HEK293T (cell line): ENCODE results near the gene GSG1L2.

Source experiments
- CTCF ChIA-PET: fragments of 350-600 bp; formaldehyde crosslinking; extraction: SDS; loops from one replicate; lab custom pipeline; 2021; ENCODE audit warnings: antibody characterized with exemption, inconsistent platforms; lab: Yijun Ruan, JAX
- POLR2A ChIA-PET: fragments of 350-600 bp; formaldehyde crosslinking; extraction: SDS; loops from one replicate; lab custom pipeline; 2020; ENCODE audit warnings: antibody characterized with exemption, inconsistent platforms; lab: Yijun Ruan, JAX
- DNase-seq: peaks from one replicate; pipeline ENCODE4 v3.0.0; 2012; ENCODE audit warnings: mixed read lengths; ENCODE audit errors: extremely low spot score
- ARNT ChIP-seq: fragments of 450-650 bp; IDR thresholded peaks from 2 replicates; pipeline ENCODE4 v1.6.1; 2017; ENCODE audit warnings: mild to moderate bottlenecking
- BHLHE40 ChIP-seq: fragments of 450-650 bp; IDR thresholded peaks from 2 replicates; pipeline ENCODE4 v1.6.1; 2016; ENCODE audit warnings: mild to moderate bottlenecking, moderate library complexity, borderline replicate concordance
- CTBP1 ChIP-seq: fragments of 450-650 bp; IDR thresholded peaks from 2 replicates; pipeline ENCODE4 v1.6.1; 2016; ENCODE audit warnings: borderline replicate concordance
- ELF4 ChIP-seq: fragments of 450-650 bp; IDR thresholded peaks from 2 replicates; pipeline ENCODE4 v1.6.1; 2017; ENCODE audit warnings: antibody characterized with exemption
- FOXA1 ChIP-seq: fragments of 450-650 bp; IDR thresholded peaks from 2 replicates; pipeline ENCODE4 v1.6.1; 2016; ENCODE audit warnings: mild to moderate bottlenecking
- FOXK2 ChIP-seq: fragments of 450-650 bp; IDR thresholded peaks from 2 replicates; pipeline ENCODE4 v1.6.1; 2016; ENCODE audit warnings: mild to moderate bottlenecking
- FOXM1 ChIP-seq: fragments of 450-650 bp; IDR thresholded peaks from 2 replicates; pipeline ENCODE4 v1.6.1; 2017; ENCODE audit warnings: mild to moderate bottlenecking, borderline replicate concordance
- HDGF ChIP-seq: fragments of 450-650 bp; IDR thresholded peaks from 2 replicates; pipeline ENCODE4 v1.6.1; 2017; ENCODE audit warnings: antibody characterized with exemption, borderline replicate concordance
- L3MBTL2 ChIP-seq: fragments of 450-650 bp; conservative IDR thresholded peaks from 2 replicates; pipeline ENCODE4 v1.6.1; 2016; ENCODE audit warnings: mild to moderate bottlenecking
- LEF1 ChIP-seq: fragments of 450-650 bp; IDR thresholded peaks from 2 replicates; pipeline ENCODE4 v1.6.1; 2017; ENCODE audit warnings: mild to moderate bottlenecking, borderline replicate concordance
- NFRKB ChIP-seq: fragments of 450-650 bp; IDR thresholded peaks from 2 replicates; pipeline ENCODE4 v1.6.1; 2016; ENCODE audit warnings: mild to moderate bottlenecking, moderate library complexity
- SP1 ChIP-seq: fragments of 450-650 bp; IDR thresholded peaks from 2 replicates; pipeline ENCODE4 v1.6.1; 2017
- SUZ12 ChIP-seq: fragments of 450-650 bp; IDR thresholded peaks from 2 replicates; pipeline ENCODE4 v1.6.1; 2016; ENCODE audit warnings: mild to moderate bottlenecking
- TARDBP ChIP-seq: fragments of 450-650 bp; IDR thresholded peaks from 2 replicates; pipeline ENCODE4 v1.6.1; 2016
- ZNF384 ChIP-seq: fragments of 450-650 bp; IDR thresholded peaks from 2 replicates; pipeline ENCODE4 v1.6.1; 2016
- TF ChIP-seq, protein P1 (sequence below): fragments of 450-650 bp; IDR thresholded peaks from 2 replicates; pipeline ENCODE4 v1.6.1; 2016

GSG1L2 gene

DNA sequence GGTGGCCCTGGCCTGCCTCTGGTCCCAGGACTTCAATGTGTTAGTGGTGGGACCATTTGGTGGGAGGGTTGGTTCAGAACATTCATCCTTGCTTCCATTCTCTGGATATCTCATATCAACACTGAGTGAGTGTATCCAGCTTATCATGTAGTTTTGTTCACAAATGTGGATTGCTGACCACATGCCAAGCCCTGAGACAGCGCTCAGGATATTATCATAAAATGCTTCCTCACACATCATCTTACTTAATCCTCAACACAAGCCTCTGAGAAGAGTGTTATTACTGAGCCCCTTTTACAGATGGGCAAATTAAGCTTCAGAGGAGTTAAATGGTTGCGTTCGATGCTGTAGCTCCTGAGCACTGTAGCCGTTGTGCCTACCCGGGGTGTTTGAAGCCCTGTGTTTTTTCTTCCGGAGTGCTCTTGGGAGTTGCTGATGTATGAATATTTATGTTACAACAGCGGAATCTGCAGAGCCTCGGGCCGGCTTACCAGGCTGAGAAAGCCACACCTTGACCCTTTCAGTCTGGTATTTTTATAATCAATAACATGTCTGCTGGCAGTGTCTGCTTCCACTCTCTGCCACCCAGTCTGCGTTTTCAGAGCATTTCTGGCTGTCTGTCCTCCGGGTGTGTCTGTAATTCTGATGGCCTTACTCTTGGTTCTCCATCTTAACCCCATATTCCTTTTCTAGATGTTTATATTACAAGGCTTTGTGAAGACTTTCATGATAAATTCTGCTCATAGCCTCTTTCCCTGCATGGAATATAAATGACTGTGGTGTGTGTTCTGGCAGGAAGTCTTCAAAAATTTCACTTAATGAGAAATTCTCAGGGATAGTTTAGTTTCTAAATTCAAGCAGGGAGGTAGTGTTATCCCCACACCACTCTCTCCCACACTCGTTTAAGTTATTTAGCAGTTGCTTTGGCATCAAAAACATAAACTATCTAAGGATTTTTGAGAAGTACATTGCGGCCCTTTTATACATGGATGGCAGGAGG, 6.7 kb upstream of the GSG1L2 start:
- DNase-seq: no peak
- ChIA-PET POLR2A (no interaction called here), CTCF (no interaction called here)
- TF ChIP-seq L3MBTL2 (no peak), CTBP1 (no peak), NFRKB (no peak), FOXK2 (no peak), FOXA1 (no peak), LEF1 (no peak), SP1 (no peak)
- TF ChIP-seq, protein P1, sequence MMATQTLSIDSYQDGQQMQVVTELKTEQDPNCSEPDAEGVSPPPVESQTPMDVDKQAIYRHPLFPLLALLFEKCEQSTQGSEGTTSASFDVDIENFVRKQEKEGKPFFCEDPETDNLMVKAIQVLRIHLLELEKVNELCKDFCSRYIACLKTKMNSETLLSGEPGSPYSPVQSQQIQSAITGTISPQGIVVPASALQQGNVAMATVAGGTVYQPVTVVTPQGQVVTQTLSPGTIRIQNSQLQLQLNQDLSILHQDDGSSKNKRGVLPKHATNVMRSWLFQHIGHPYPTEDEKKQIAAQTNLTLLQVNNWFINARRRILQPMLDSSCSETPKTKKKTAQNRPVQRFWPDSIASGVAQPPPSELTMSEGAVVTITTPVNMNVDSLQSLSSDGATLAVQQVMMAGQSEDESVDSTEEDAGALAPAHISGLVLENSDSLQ: no peak

DNA sequence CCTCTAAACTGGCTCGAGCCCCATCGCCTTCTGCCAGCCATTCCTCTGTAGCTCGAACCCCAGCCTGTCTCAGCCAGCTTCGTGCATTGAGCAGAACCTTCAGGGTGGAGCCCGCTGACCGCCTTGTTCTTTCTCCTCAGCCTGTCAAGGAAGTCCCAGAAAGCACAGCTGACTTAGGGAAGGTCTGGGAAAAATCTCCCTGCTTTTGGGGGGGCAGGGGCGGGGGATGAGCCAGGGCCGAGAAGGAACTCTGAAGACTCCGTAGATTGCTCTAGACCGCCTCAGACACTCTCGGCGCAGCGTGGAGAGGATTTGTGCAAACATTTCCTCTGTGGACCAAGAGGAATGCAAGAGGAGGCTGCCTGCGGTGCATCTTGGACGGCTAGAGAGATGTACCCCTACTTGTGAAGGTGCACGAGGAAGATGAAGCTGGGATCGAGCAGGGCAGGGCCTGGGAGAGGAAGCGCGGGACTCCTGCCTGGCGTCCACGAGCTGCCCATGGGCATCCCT, 3.8 kb upstream of the GSG1L2 start, which contains the start of gene GLP2R:
GLP2R (plus strand) TSS at position 284 of the 510 bp plus-strand sequence; CDS start at position 424, 140 bp downstream.
- no peak for TF ChIP-seq NFRKB
- TF ChIP-seq FOXK2: no peak
- no peak for TF ChIP-seq TARDBP
- no peak for TF ChIP-seq SUZ12
- no peak for TF ChIP-seq SP1
- no peak for TF ChIP-seq L3MBTL2
- TF ChIP-seq, protein P1: no peak
- no peak for TF ChIP-seq ARNT
- TF ChIP-seq HDGF: no peak
- TF ChIP-seq ZNF384: no peak
- no peak for TF ChIP-seq BHLHE40
- no peak for TF ChIP-seq FOXA1
- TF ChIP-seq FOXM1: no peak
- TF ChIP-seq LEF1: no peak
- CTCF ChIA-PET: no interaction called here
- no peak for DNase-seq
- POLR2A ChIA-PET: no interaction called here

DNA sequence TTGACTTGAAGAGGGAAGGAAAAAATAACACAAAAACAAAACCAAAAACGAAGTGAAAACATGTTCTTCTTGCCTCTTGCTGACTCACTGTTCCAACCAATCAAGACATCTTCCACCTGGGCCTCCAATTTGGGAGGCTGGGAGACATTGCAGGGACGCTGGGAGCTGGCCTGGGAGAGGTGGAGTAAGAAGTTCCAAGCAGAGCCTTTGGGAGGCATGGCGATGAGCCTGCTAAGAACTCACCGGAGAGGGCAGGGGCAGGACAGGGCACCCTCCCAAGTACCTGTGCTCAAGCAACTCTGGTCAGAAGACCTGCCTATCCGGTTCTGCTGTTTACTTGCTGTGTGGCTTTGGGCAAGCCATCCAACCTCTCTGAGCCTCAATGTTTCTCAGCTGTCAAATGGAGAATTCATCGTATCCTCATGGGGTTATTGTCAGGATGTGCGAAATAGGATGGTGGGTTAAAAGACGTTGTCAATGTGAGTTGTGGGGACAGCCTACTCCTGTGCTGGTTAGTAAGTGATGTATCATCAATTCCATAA, 3.0 kb upstream of the GSG1L2 start:
- TF ChIP-seq ELF4: no peak
- TF ChIP-seq FOXK2: no peak
- no peak for TF ChIP-seq HDGF
- TF ChIP-seq FOXM1: no peak
- no peak for TF ChIP-seq SP1
- TF ChIP-seq SUZ12: no peak
- no peak for TF ChIP-seq FOXA1
- no peak for TF ChIP-seq NFRKB
- no peak for TF ChIP-seq CTBP1
- TF ChIP-seq TARDBP: no peak
- no peak for DNase-seq
- CTCF ChIA-PET: no interaction called here
- POLR2A ChIA-PET: no interaction called here

DNA sequence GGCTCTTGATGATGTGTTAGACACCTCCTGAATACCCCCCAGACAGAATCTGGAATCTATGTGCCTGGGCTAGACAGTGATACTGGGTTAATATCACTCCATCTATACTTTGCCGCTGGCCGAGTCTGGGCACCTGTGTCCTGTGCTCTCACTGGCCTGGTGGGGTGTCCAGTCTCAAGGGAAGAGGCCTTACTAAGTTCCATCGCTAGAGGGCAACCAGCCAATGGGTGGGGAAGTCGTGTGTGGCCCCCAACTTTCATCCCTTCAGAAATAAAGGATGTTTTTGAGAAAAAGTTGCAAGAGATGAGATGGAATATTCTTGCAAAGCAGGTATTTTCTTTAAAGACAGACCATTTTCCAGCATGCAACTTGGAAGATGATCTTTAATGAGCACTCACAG, 2.2 kb upstream of the GSG1L2 start:
- ChIA-PET CTCF (no interaction called here), POLR2A (no interaction called here)
- no peak for TF ChIP-seq BHLHE40
- no peak for TF ChIP-seq ARNT
- TF ChIP-seq LEF1: no peak
- TF ChIP-seq CTBP1: no peak
- no peak for TF ChIP-seq NFRKB
- TF ChIP-seq TARDBP: no peak
- TF ChIP-seq, protein P1: no peak
- TF ChIP-seq SP1: no peak
- TF ChIP-seq ZNF384: no peak
- TF ChIP-seq FOXK2: no peak
- no peak for TF ChIP-seq FOXA1
- peak; percentile 23 for DNase-seq

DNA sequence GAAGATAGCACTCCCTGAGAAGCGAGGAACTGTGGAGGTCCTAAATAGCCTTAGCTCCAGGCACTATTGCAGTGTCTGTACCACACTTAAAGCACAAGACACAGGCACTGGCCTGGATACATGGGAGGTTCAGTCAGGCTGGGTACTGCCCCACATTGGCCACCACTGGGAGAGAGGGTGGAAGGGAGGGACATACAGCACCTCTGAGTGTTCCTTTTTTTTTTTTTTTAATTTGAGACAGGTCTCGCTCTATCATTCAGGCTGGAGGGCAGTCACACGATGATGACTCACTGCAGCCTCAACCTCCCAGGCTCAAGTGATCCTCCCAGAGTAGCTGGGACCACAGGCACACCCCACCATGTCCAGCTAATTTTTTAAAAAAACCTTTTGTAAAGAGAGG, 1.4 kb downstream of the GSG1L2 start:
- POLR2A ChIA-PET: interaction anchor here (0.6 kb wide), 1 partner anchor 11 kb away, joined by 3 read pairs; no protein-coding TSS in a partner anchor
- CTCF ChIA-PET: no interaction called here
- no peak for DNase-seq
- TF ChIP-seq SP1 (no peak), CTBP1 (no peak), FOXM1 (no peak), FOXA1 (no peak), L3MBTL2 (no peak), FOXK2 (no peak), BHLHE40 (no peak), NFRKB (no peak)
- TF ChIP-seq, protein P1: no peak
